Measurements from ENCODE around the gene RNASE13.
"Not testable (repeated sequence)": the region's sequence is repeated elsewhere in the genome, so short reads cannot be mapped to it uniquely, and the experiment has no call there.

The RNASE13 gene

GRCh38 chr14:20997115-20997514 lies 37.5 kb downstream of the RNASE13 start:
- DNase-seq (ENCODE audit: low read depth, low spot score) = no peak
- TF ChIP-seq CTCF (IDR thresholded peaks at IDR 0.05; ENCODE audit: low read depth, low read length) = no peak
- no peak overlapping the region for H3K4me3 ChIP-seq (ENCODE audit: low read depth, low read length)
- in situ Hi-C loops (cut with HindIII; ENCODE audit: low sequenced_read_pairs) = no loop called here

DNA sequence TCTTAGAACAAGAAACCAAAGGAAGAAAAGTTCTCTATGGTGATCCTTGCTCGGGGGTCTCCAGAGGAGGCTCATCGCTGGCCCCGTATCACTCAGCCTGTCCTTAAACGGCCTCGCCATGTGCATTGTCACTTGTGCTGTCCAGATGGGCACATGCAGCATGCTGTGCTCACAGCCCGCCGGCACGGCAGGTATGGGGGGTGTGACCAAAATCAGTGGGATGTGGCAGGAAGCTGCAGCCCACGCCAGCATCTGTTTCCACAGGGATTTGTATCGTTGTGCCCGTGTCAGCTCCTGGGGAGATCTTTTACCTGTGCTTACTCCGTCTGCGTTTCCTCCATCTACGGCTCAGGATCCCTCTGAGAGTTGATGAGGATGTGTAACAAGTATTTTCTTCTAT lies 38.1 kb downstream of the RNASE13 start:
- no peak overlapping the region for H3K4me3 ChIP-seq (ENCODE audit: low read depth, low read length)
- no peak for TF ChIP-seq CTCF (IDR thresholded peaks at IDR 0.05; ENCODE audit: low read depth, low read length)
- DNase-seq (ENCODE audit: low read depth, low spot score) = no peak
- in situ Hi-C loops (cut with HindIII; ENCODE audit: low sequenced_read_pairs) = no loop called here

GRCh38 chr14:20989787-20990600 lies 44.6 kb downstream of the RNASE13 start, which contains the start of gene METTL17:
METTL17 (plus strand) TSS chr14:20989980; CDS start chr14:20990003, 23 bp downstream.
- TF ChIP-seq CTCF (IDR thresholded peaks at IDR 0.05; ENCODE audit: low read depth, low read length) = peak; percentile 46
- peak within 1 kb of the TSS; percentile 89 for H3K4me3 ChIP-seq (ENCODE audit: low read depth, low read length)
- in situ Hi-C loops (cut with HindIII; ENCODE audit: low sequenced_read_pairs) = no loop called here
- peak; percentile 98 for DNase-seq (ENCODE audit: low read depth, low spot score)

DNA sequence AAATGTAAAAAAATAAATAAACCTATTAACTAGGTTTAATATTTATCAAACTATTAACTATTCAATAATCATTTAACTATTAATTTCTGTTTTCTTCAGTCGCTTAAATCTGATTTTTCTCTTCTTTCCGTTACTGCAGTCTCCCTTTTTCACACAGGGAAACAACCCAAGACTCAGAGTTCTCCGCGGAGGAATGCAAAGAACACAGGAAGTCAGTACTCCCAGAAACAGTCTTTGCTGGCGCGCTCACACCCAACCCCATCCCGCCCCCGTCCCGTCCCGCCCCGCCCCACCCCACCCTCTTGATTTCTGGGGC lies 45.2 kb downstream of the RNASE13 start:
- TF ChIP-seq CTCF (IDR thresholded peaks at IDR 0.05; ENCODE audit: low read depth, low read length) = no peak
- H3K4me3 ChIP-seq (ENCODE audit: low read depth, low read length) = peak overlapping the region; percentile 89
- no peak for DNase-seq (ENCODE audit: low read depth, low spot score)
- in situ Hi-C loops (cut with HindIII; ENCODE audit: low sequenced_read_pairs) = no loop called here

GRCh38 chr14:20988717-20989470 lies 45.7 kb downstream of the RNASE13 start:
- in situ Hi-C loops (cut with HindIII; ENCODE audit: low sequenced_read_pairs) = no loop called here
- DNase-seq (ENCODE audit: low read depth, low spot score) = no peak
- no peak overlapping the region for H3K4me3 ChIP-seq (ENCODE audit: low read depth, low read length)
- TF ChIP-seq CTCF (IDR thresholded peaks at IDR 0.05; ENCODE audit: low read depth, low read length) = no peak

DNA sequence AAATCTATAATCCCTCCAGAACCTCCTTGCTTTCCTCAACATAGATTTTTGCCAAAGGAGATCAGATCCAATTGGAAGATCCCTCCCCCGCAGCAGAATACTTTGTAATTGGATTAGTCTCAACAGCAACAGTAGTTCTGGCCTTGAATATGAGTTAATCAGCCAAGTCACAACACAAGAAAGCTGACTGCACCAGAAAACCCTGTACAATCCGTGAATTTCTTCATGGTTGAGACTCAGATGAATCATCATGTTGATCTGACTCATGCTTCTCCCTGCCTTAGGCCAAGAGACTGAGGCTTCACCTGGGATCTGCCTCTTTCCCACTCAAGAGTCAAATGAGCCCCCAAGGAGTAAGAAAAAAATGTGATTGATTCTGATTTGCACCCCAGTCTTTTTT lies 47.8 kb downstream of the RNASE13 start:
- peak; percentile 94 for DNase-seq (ENCODE audit: low read depth, low spot score)
- no peak for TF ChIP-seq CTCF (IDR thresholded peaks at IDR 0.05; ENCODE audit: low read depth, low read length)
- in situ Hi-C loops (cut with HindIII; ENCODE audit: low sequenced_read_pairs) = no loop called here
- no peak overlapping the region for H3K4me3 ChIP-seq (ENCODE audit: low read depth, low read length)

DNA sequence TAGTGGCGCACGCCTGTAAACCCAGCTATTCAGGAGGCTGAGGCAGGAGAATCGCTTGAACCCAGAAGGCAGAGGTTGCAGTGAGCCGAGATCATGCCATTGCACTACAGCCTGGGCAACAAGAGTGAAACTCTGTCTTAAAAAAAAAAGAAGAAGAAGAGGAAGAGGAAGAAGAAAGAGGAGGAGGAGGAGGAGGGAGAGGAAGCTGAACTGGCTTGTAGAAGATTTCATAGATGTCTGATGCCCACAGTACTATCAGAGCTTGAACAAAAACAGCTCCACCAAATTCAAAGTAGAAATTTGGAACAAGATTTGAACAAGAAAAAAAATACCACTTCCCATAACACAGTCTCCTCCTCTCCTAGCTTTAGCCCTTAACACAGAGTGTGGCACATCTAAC lies 49.0 kb downstream of the RNASE13 start:
- DNase-seq (ENCODE audit: low read depth, low spot score); in situ Hi-C loops (cut with HindIII; ENCODE audit: low sequenced_read_pairs): not testable (repeated sequence)

More for the DNA sequence above, 49.0 kb downstream of the RNASE13 start:
- not testable (repeated sequence) for H3K4me3 ChIP-seq (ENCODE audit: low read depth, low read length)
